Neuronal stem cell (in vitro differentiated cells): ENCODE measurements around the gene FBLN1.

Experiments
- DNase-seq: peaks from one replicate; pipeline ENCODE4 v3.0.0-alpha.2; 2013; ENCODE audit warnings: low spot score
- H2AFZ ChIP-seq: one replicate; pipeline ENCODE4 v1.6.1; 2013; ENCODE audit warnings: mild to moderate bottlenecking, low read length, inconsistent platforms
- H2AK5ac ChIP-seq: 2 replicates; pipeline ENCODE4 v1.6.1; 2013; ENCODE audit warnings: low read depth, mild to moderate bottlenecking, inconsistent platforms, low read length, moderate library complexity, mixed read lengths
- H2BK120ac ChIP-seq: 2 replicates; pipeline ENCODE4 v1.6.1; 2013; ENCODE audit warnings: low read depth, mild to moderate bottlenecking, inconsistent platforms, low read length, moderate library complexity, mixed read lengths
- H2BK12ac ChIP-seq: one replicate; pipeline ENCODE4 v1.6.1; 2013; ENCODE audit warnings: low read length, inconsistent platforms
- H2BK15ac ChIP-seq: 2 replicates; pipeline ENCODE4 v1.6.1; 2013; ENCODE audit warnings: mild to moderate bottlenecking, low read length, inconsistent platforms, mixed read lengths
- H2BK5ac ChIP-seq: one replicate; pipeline ENCODE4 v1.6.1; 2013; ENCODE audit warnings: inconsistent platforms, mild to moderate bottlenecking, low read length, moderate library complexity
- H3K14ac ChIP-seq: one replicate; pipeline ENCODE4 v1.6.1; 2013; ENCODE audit warnings: low read length, inconsistent platforms
- H3K18ac ChIP-seq: 2 replicates; pipeline ENCODE4 v1.6.1; 2013; ENCODE audit warnings: low read length, inconsistent platforms
- H3K23ac ChIP-seq: 2 replicates; pipeline ENCODE4 v1.6.1; 2013; ENCODE audit warnings: low read depth, mild to moderate bottlenecking, mixed read lengths, low read length, inconsistent platforms; ENCODE audit not compliant: poor library complexity
- H3K27ac ChIP-seq: replicated peaks from 3 replicates; pipeline ENCODE4 v1.5.1; 2013; ENCODE audit warnings: low read length, inconsistent platforms
- H3K27me3 ChIP-seq, 3 experiments: 2 replicates each; pipeline ENCODE4 v1.6.1; 2013; ENCODE audit warnings: low read length in 3 of 3, mild to moderate bottlenecking in 2 of 3, inconsistent platforms in 1 of 3, low read depth in 1 of 3, mixed read lengths in 1 of 3, moderate library complexity in 1 of 3; ENCODE audit not compliant: control insufficient read depth in 3 of 3, insufficient read depth in 3 of 3
- H3K36me3 ChIP-seq, 2 donors: replicated peaks in 1 of 2; 2 replicates each; pipeline ENCODE4 v1.6.1; 2013; ENCODE audit warnings: low read length in 2 of 2; ENCODE audit not compliant: control insufficient read depth in 2 of 2, insufficient read depth in 2 of 2
- H3K4ac ChIP-seq: 2 replicates; pipeline ENCODE4 v1.6.1; 2013; ENCODE audit warnings: inconsistent platforms, mild to moderate bottlenecking, low read length, moderate library complexity
- H3K4me1 ChIP-seq, 2 donors: 1 replicate in 1 of 2; 2 replicates in 1 of 2; pipeline ENCODE4 v1.6.1; 2013; ENCODE audit warnings: low read length in 2 of 2, low read depth in 1 of 2; ENCODE audit not compliant: control insufficient read depth in 2 of 2, insufficient read depth in 1 of 2
- H3K4me2 ChIP-seq: one replicate; pipeline ENCODE4 v1.6.1; 2013; ENCODE audit warnings: mild to moderate bottlenecking, low read length, inconsistent platforms; ENCODE audit not compliant: insufficient read depth, poor library complexity, severe bottlenecking
- H3K4me3 ChIP-seq, 2 donors: 2 replicates each; pipeline ENCODE4 v1.5.1; 2013; ENCODE audit warnings: low read length in 2 of 2, mild to moderate bottlenecking in 2 of 2, inconsistent platforms in 1 of 2, moderate library complexity in 1 of 2
- H3K79me1 ChIP-seq: one replicate; pipeline ENCODE4 v1.6.1; 2013; ENCODE audit warnings: low read depth, mild to moderate bottlenecking, inconsistent platforms, low read length, moderate library complexity
- H3K9ac ChIP-seq: one replicate; pipeline ENCODE4 v1.6.1; 2013; ENCODE audit warnings: mild to moderate bottlenecking, low read depth, low read length, inconsistent platforms; ENCODE audit not compliant: poor library complexity
- H3K9me3 ChIP-seq, 2 donors: replicated peaks in 1 of 2; 2 replicates each; pipeline versions ENCODE3 to v1.6.1; 2013; ENCODE audit warnings: low read length in 2 of 2, mild to moderate bottlenecking in 2 of 2, inconsistent platforms in 1 of 2, low read depth in 1 of 2, mixed read lengths in 1 of 2, moderate library complexity in 1 of 2; ENCODE audit not compliant: control insufficient read depth in 2 of 2, insufficient read depth in 1 of 2
- H4K8ac ChIP-seq: one replicate; pipeline ENCODE4 v1.6.1; 2013; ENCODE audit warnings: low read depth, mild to moderate bottlenecking, inconsistent platforms, low read length, moderate library complexity
- H4K91ac ChIP-seq: one replicate; pipeline ENCODE4 v1.6.1; 2013; ENCODE audit warnings: low read length, low read depth, mild to moderate bottlenecking, inconsistent platforms; ENCODE audit not compliant: poor library complexity
- WGBS, 2 donors: extraction: QIAGEN DNeasy Blood & Tissue Kit; methylation state at CpG; one replicate each; pipeline ENCODE4 v1.1.7; 2013; ENCODE audit warnings: missing lambda C conversion rate in 2 of 2, mixed read lengths in 1 of 2; ENCODE audit not compliant: insufficient read length in 2 of 2, insufficient replicate concordance in 1 of 2; ENCODE audit errors: extremely low coverage in 2 of 2; 5-methylcytosine and 5-hydroxymethylcytosine counted together

The FBLN1 gene

GRCh38 chr22:45640291-45640940 is 137.7 kb downstream of the FBLN1 start:
- peaks cover 2 to 4% of the 10 kb centered on the region in 2 donors for H3K4me1 ChIP-seq
- no peak overlapping the region for H3K18ac ChIP-seq
- DNase-seq = no peak
- H3K4ac ChIP-seq = no peak overlapping the region
- no peak overlapping the region for H2BK5ac ChIP-seq
- H2BK120ac ChIP-seq = peak overlapping the region; percentile 8
- H3K27ac ChIP-seq = no peak overlapping the region
- H2AFZ ChIP-seq = no peak overlapping the region
- H3K4me3 ChIP-seq = no peak overlapping the region
- peaks cover 0 to 47% (median 11%) of the 10 kb centered on the region in 3 experiments for H3K27me3 ChIP-seq
- WGBS, 2 donors = no CpG with 5 or more reads among the region's 7 CpGs
- no peaks in the 10 kb centered on the region for H3K9me3 ChIP-seq
- H2AK5ac ChIP-seq = no peak overlapping the region
- H4K8ac ChIP-seq = no peak overlapping the region
- H2BK15ac ChIP-seq = no peak overlapping the region
- no peak overlapping the region for H3K23ac ChIP-seq
- no peak overlapping the region for H4K91ac ChIP-seq
- no peaks in the 10 kb centered on the region for H3K79me1 ChIP-seq
- no peak overlapping the region for H2BK12ac ChIP-seq
- no peak overlapping the region for H3K14ac ChIP-seq
- H3K36me3 ChIP-seq = no peaks in the 10 kb centered on the region
- no peak overlapping the region for H3K9ac ChIP-seq
- H3K4me2 ChIP-seq = no peak overlapping the region

- Histone ChIP-seq H2BK5ac (no peak overlapping the region), H3K23ac (peak overlapping the region; percentile 11), H3K9ac (peak overlapping the region; percentile 15), H3K27ac (no peak overlapping the region), H3K27me3 (peaks cover 0 to 46% (median 15%) of the 10 kb centered on the region in 3 experiments), H2BK12ac (no peak overlapping the region), H2AK5ac (no peak overlapping the region), H4K8ac (no peak overlapping the region), H3K4me2 (no peak overlapping the region), H4K91ac (no peak overlapping the region), H3K4me1 (peaks cover 2 to 4% of the 10 kb centered on the region in 2 donors), H3K36me3 (no peaks in the 10 kb centered on the region), H3K14ac (peak overlapping the region; percentile 47), H3K4ac (no peak overlapping the region), H2BK120ac (no peak overlapping the region), H2BK15ac (peak overlapping the region; percentile 38), H2AFZ (no peak overlapping the region), H3K79me1 (no peaks in the 10 kb centered on the region), H3K4me3 (no peak overlapping the region), H3K18ac (peak overlapping the region; percentile 72), H3K9me3 (no peaks in the 10 kb centered on the region)
- DNase-seq = no peak
- WGBS, 2 donors = no CpG with 5 or more reads among the region's 24 CpGs
Observed at GRCh38 chr22:45640941-45641621, 138.4 kb downstream of the FBLN1 start.

- Histone ChIP-seq H2AK5ac (no peak overlapping the region), H4K8ac (no peak overlapping the region), H2BK15ac (no peak overlapping the region), H3K4me2 (no peak overlapping the region), H2AFZ (no peak overlapping the region), H3K23ac (no peak overlapping the region), H3K14ac (no peak overlapping the region), H3K36me3 (no peaks in the 10 kb centered on the region), H3K27me3 (peaks cover 0 to 42% (median 22%) of the 10 kb centered on the region in 3 experiments), H3K79me1 (no peaks in the 10 kb centered on the region), H4K91ac (no peak overlapping the region), H3K4ac (no peak overlapping the region), H2BK12ac (no peak overlapping the region), H3K4me3 (no peak overlapping the region), H3K9me3 (no peaks in the 10 kb centered on the region), H3K18ac (no peak overlapping the region), H3K27ac (no peak overlapping the region), H3K9ac (no peak overlapping the region), H3K4me1 (peaks cover 2 to 4% of the 10 kb centered on the region in 2 donors), H2BK120ac (no peak overlapping the region), H2BK5ac (no peak overlapping the region)
- DNase-seq = no peak
- WGBS, 2 donors = no CpG with 5 or more reads among the region's 2 CpGs
Observed at GRCh38 chr22:45642986-45643385, 140.3 kb downstream of the FBLN1 start.

- H2BK15ac ChIP-seq = no peak overlapping the region
- H3K9me3 ChIP-seq = peaks cover 0 to 2% of the 10 kb centered on the region in 2 donors
- no peak overlapping the region for H2AFZ ChIP-seq
- H3K14ac ChIP-seq = peak overlapping the region; percentile 28
- peaks cover 2% of the 10 kb centered on the region in 2 donors for H3K4me1 ChIP-seq
- H2AK5ac ChIP-seq = no peak overlapping the region
- H2BK120ac ChIP-seq = no peak overlapping the region
- H3K18ac ChIP-seq = no peak overlapping the region
- no peak overlapping the region for H2BK5ac ChIP-seq
- peak overlapping the region; percentile 31 for H2BK12ac ChIP-seq
- no CpG with 5 or more reads among the region's 12 CpGs for WGBS, 2 donors
- H3K9ac ChIP-seq = no peak overlapping the region
- no peak overlapping the region for H3K4ac ChIP-seq
- no peaks in the 10 kb centered on the region for H3K36me3 ChIP-seq
- no peak overlapping the region for H3K4me3 ChIP-seq
- no peaks in the 10 kb centered on the region for H3K79me1 ChIP-seq
- DNase-seq = no peak
- no peak overlapping the region for H3K4me2 ChIP-seq
- peaks cover 0 to 31% (median 26%) of the 10 kb centered on the region in 3 experiments for H3K27me3 ChIP-seq
- no peak overlapping the region for H4K8ac ChIP-seq
- H3K27ac ChIP-seq = no peak overlapping the region
- H3K23ac ChIP-seq = no peak overlapping the region
- H4K91ac ChIP-seq = no peak overlapping the region
Observed at GRCh38 chr22:45644714-45645113, 142.0 kb downstream of the FBLN1 start.
